CD8-positive, alpha-beta memory T cell (primary cell): ENCODE data around the gene SF3B6. TPM values are rescaled to one million over a fixed set of nuclear protein-coding genes. Genes with fewer than 3 reads are reported as not detected.

Experiments used
- CTCF ChIA-PET: fragments of 350-600 bp; sonication (Branson Sonifier 250); formaldehyde crosslinking; loops from one replicate; lab custom pipeline; 2021; ENCODE audit warnings: antibody characterized with exemption; lab: Charles Lee
- POLR2A ChIA-PET: fragments of 350-600 bp; sonication (Branson Sonifier 250); formaldehyde crosslinking; loops from one replicate; lab custom pipeline; 2021; ENCODE audit warnings: antibody characterized with exemption; lab: Charles Lee
- DNase-seq, 5 donors: peaks; one replicate each; pipeline versions ENCODE4 v3.0.0 to v3.0.0-alpha.2; 2020 to 2022; ENCODE audit warnings: mixed read lengths in 1 of 5
- H3K27ac ChIP-seq: one replicate; pipeline ENCODE4 v1.7.0; 2013; ENCODE audit warnings: low read depth, mild to moderate bottlenecking, low read length, moderate library complexity
- H3K27me3 ChIP-seq: 2 replicates; pipeline ENCODE4 v1.7.0; 2013; ENCODE audit warnings: low read length, mild to moderate bottlenecking; ENCODE audit not compliant: insufficient read depth, poor library complexity, severe bottlenecking
- H3K36me3 ChIP-seq: 2 replicates; pipeline ENCODE4 v1.7.0; 2013; ENCODE audit warnings: mild to moderate bottlenecking, low read length, moderate library complexity; ENCODE audit not compliant: insufficient read depth
- H3K4me1 ChIP-seq: 2 replicates; pipeline ENCODE4 v1.7.0; 2013; ENCODE audit warnings: mild to moderate bottlenecking, low read length, moderate library complexity; ENCODE audit not compliant: insufficient read depth
- H3K4me3 ChIP-seq: 2 replicates; pipeline ENCODE4 v1.7.0; 2013; ENCODE audit warnings: mild to moderate bottlenecking, low read length
- H3K9me3 ChIP-seq: 2 replicates; pipeline ENCODE4 v1.7.0; 2013; ENCODE audit warnings: mild to moderate bottlenecking, low read length
- H3K27ac Mint-ChIP-seq, 8 donors: one replicate each; pipeline ENCODE4 v1.8.0; 2020 to 2021; ENCODE audit warnings: mixed read lengths in 8 of 8, mild to moderate bottlenecking in 6 of 8, inconsistent platforms in 3 of 8, moderate library complexity in 3 of 8
- H3K27me3 Mint-ChIP-seq, 2 donors: one replicate each; pipeline ENCODE4 v1.8.0; 2020 to 2021; ENCODE audit warnings: mixed read lengths in 2 of 2, mild to moderate bottlenecking in 1 of 2, moderate library complexity in 1 of 2
- H3K36me3 Mint-ChIP-seq, 3 donors: one replicate each; pipeline ENCODE4 v1.8.0; 2020 to 2021; ENCODE audit warnings: mixed read lengths in 3 of 3, inconsistent platforms in 1 of 3, mild to moderate bottlenecking in 1 of 3
- H3K4me1 Mint-ChIP-seq, 3 donors: one replicate each; pipeline ENCODE4 v1.8.0; 2020 to 2021; ENCODE audit warnings: mixed read lengths in 3 of 3, inconsistent platforms in 1 of 3, mild to moderate bottlenecking in 1 of 3
- H3K4me3 Mint-ChIP-seq, 7 donors: one replicate each; pipeline ENCODE4 v1.8.0; 2020 to 2021; ENCODE audit warnings: mixed read lengths in 7 of 7, mild to moderate bottlenecking in 6 of 7, moderate library complexity in 4 of 7, inconsistent platforms in 2 of 7
- H3K9me3 Mint-ChIP-seq, 5 donors: one replicate each; pipeline ENCODE4 v1.8.0; 2020 to 2022; ENCODE audit warnings: mixed read lengths in 5 of 5, mild to moderate bottlenecking in 3 of 5, moderate library complexity in 2 of 5, inconsistent platforms in 1 of 5
- polyA plus RNA-seq: library from polyadenylated mRNA; unstranded; fragments of 300-500 nt; fragmentation: Illumina TruSeq; gene quantifications from one replicate; pipeline ENCODE4 v1.2.3, GENCODE V29; 2021
- total RNA-seq, 2 experiments: library from RNA; stranded (reverse); gene quantifications; one replicate each; pipeline ENCODE4 v1.2.3, GENCODE V29; 2021

SF3B6 gene
- total and polyA plus RNA-seq, 3 experiments from 2014 or later: 141 to 181 (median 146) TPM

GRCh38 chr2:24022324-24022974 lies 53.7 kb downstream of the SF3B6 start:
- Histone ChIP-seq H3K27ac (no peak overlapping the region), H3K36me3 (no peaks in the 10 kb centered on the region), H3K9me3 (no peaks in the 10 kb centered on the region), H3K27me3 (no peaks in the 10 kb centered on the region), H3K4me1 (no peaks in the 10 kb centered on the region), H3K4me3 (no peak overlapping the region)
- Mint-ChIP-seq H3K9me3 (no peaks in the 10 kb centered on the region), H3K27me3 (no peaks in the 10 kb centered on the region), H3K4me3 (no peak overlapping the region), H3K36me3 (peaks cover 0 to 49% (median 2%) of the 10 kb centered on the region in 3 donors), H3K4me1 (no peaks in the 10 kb centered on the region), H3K27ac (peak overlapping the region in 1 of 8 donors; percentile 73)
- CTCF ChIA-PET: no interaction called here
- POLR2A ChIA-PET: no interaction called here
- no peak for DNase-seq

GRCh38 chr2:24021122-24021998 lies 54.8 kb downstream of the SF3B6 start:
- Mint-ChIP-seq H3K27me3 (no peaks in the 10 kb centered on the region), H3K9me3 (no peaks in the 10 kb centered on the region), H3K27ac (peak overlapping the region in 1 of 8 donors; percentile 42), H3K36me3 (peaks cover 0 to 43% (median 0%) of the 10 kb centered on the region in 3 donors), H3K4me1 (no peaks in the 10 kb centered on the region), H3K4me3 (no peak overlapping the region)
- Histone ChIP-seq H3K27ac (no peak overlapping the region), H3K27me3 (no peaks in the 10 kb centered on the region), H3K36me3 (no peaks in the 10 kb centered on the region), H3K9me3 (no peaks in the 10 kb centered on the region), H3K4me3 (no peak overlapping the region), H3K4me1 (no peaks in the 10 kb centered on the region)
- ChIA-PET CTCF (no interaction called here), POLR2A (no interaction called here)
- DNase-seq: peak in 1 of 5 donors; percentile 8

- Mint-ChIP-seq H3K4me3 (no peak overlapping the region), H3K9me3 (no peaks in the 10 kb centered on the region), H3K27me3 (no peaks in the 10 kb centered on the region), H3K36me3 (peaks cover 0 to 33% (median 0%) of the 10 kb centered on the region in 3 donors), H3K4me1 (no peaks in the 10 kb centered on the region), H3K27ac (no peak overlapping the region)
- Histone ChIP-seq H3K9me3 (no peaks in the 10 kb centered on the region), H3K4me1 (no peaks in the 10 kb centered on the region), H3K27me3 (no peaks in the 10 kb centered on the region), H3K36me3 (no peaks in the 10 kb centered on the region), H3K4me3 (no peak overlapping the region), H3K27ac (no peak overlapping the region)
- CTCF ChIA-PET: no interaction called here
- POLR2A ChIA-PET: no interaction called here
- DNase-seq: no peak
Observed at GRCh38 chr2:24020244-24020643, 55.9 kb downstream of the SF3B6 start.

GRCh38 chr2:24019729-24020128 lies 56.4 kb downstream of the SF3B6 start:
- ChIA-PET POLR2A (no interaction called here), CTCF (no interaction called here)
- Mint-ChIP-seq H3K36me3 (peaks cover 0 to 29% (median 0%) of the 10 kb centered on the region in 3 donors), H3K4me3 (no peak overlapping the region), H3K4me1 (no peaks in the 10 kb centered on the region), H3K9me3 (no peaks in the 10 kb centered on the region), H3K27me3 (no peaks in the 10 kb centered on the region), H3K27ac (no peak overlapping the region)
- Histone ChIP-seq H3K27ac (no peak overlapping the region), H3K4me3 (no peak overlapping the region), H3K9me3 (no peaks in the 10 kb centered on the region), H3K27me3 (no peaks in the 10 kb centered on the region), H3K4me1 (no peaks in the 10 kb centered on the region), H3K36me3 (no peaks in the 10 kb centered on the region)
- no peak for DNase-seq

GRCh38 chr2:24018241-24018640 lies 57.9 kb downstream of the SF3B6 start:
- peaks cover 0 to 15% (median 1%) of the 10 kb centered on the region in 3 donors for H3K36me3 Mint-ChIP-seq
- Histone ChIP-seq H3K9me3 (no peaks in the 10 kb centered on the region), H3K27ac (no peak overlapping the region), H3K4me1 (no peaks in the 10 kb centered on the region), H3K27me3 (no peaks in the 10 kb centered on the region), H3K36me3 (no peaks in the 10 kb centered on the region), H3K4me3 (no peak overlapping the region)
- no peaks in the 10 kb centered on the region for H3K9me3 Mint-ChIP-seq
- POLR2A ChIA-PET: no interaction called here
- no peak overlapping the region for H3K4me3 Mint-ChIP-seq
- no peak overlapping the region for H3K27ac Mint-ChIP-seq
- no peaks in the 10 kb centered on the region for H3K4me1 Mint-ChIP-seq
- DNase-seq: no peak
- H3K27me3 Mint-ChIP-seq: peaks cover 0 to 9% of the 10 kb centered on the region in 2 donors
- CTCF ChIA-PET: no interaction called here

GRCh38 chr2:24017711-24018110 lies 58.4 kb downstream of the SF3B6 start:
- Histone ChIP-seq H3K4me3 (no peak overlapping the region), H3K4me1 (no peaks in the 10 kb centered on the region), H3K9me3 (no peaks in the 10 kb centered on the region), H3K27me3 (no peaks in the 10 kb centered on the region), H3K36me3 (no peaks in the 10 kb centered on the region), H3K27ac (no peak overlapping the region)
- CTCF ChIA-PET: no interaction called here
- POLR2A ChIA-PET: no interaction called here
- Mint-ChIP-seq H3K4me3 (no peak overlapping the region), H3K36me3 (peaks cover 0 to 10% (median 1%) of the 10 kb centered on the region in 3 donors), H3K4me1 (no peaks in the 10 kb centered on the region), H3K27ac (no peak overlapping the region), H3K27me3 (peaks cover 2 to 14% of the 10 kb centered on the region in 2 donors), H3K9me3 (no peaks in the 10 kb centered on the region)
- DNase-seq: no peak

Other genes starting within 250 kb of the SF3B6 start
- gene ATAD2B, start 149.2 kb downstream of the SF3B6 start, total RNA-seq: 10 to 100 TPM; 15.4 to 16.8 TPM
- 10.4 TPM for gene ATAD2B, start 149.2 kb downstream of the SF3B6 start, polyA plus RNA-seq
- 10 to 100 TPM; 13.3 to 13.9 TPM for gene UBXN2A, start 135.9 kb downstream of the SF3B6 start, total RNA-seq
- gene UBXN2A, start 135.9 kb downstream of the SF3B6 start, polyA plus RNA-seq: 14.3 TPM
- gene MFSD2B, start 66.2 kb downstream of the SF3B6 start, total RNA-seq: under 1 TPM in 1 of 2 experiments, not detected in 1; 0.24 TPM
- gene MFSD2B, start 66.2 kb downstream of the SF3B6 start, polyA plus RNA-seq: not detected
- gene WDCP, start 28.9 kb downstream of the SF3B6 start, total RNA-seq: 10 to 100 TPM; 29.4 to 31.9 TPM
- gene WDCP, start 28.9 kb downstream of the SF3B6 start, polyA plus RNA-seq: 4.3 TPM
- gene FKBP1B, start 26.6 kb downstream of the SF3B6 start, total RNA-seq: 1 to 10 TPM; 2.5 to 3.7 TPM
- gene FKBP1B, start 26.6 kb downstream of the SF3B6 start, polyA plus RNA-seq: 5.3 TPM
- 1 to 10 TPM; 3.9 to 4.3 TPM for gene TP53I3, start 8.5 kb upstream of the SF3B6 start, total RNA-seq
- not detected for gene TP53I3, start 8.5 kb upstream of the SF3B6 start, polyA plus RNA-seq
- under 1 TPM in 1 of 2 experiments, not detected in 1; 0.35 TPM for gene PFN4, start 47.0 kb upstream of the SF3B6 start, total RNA-seq
- gene PFN4, start 47.0 kb upstream of the SF3B6 start, polyA plus RNA-seq: not detected
- gene FAM228B, start 47.1 kb upstream of the SF3B6 start, total RNA-seq: 1 to 10 TPM; 4.3 to 6.0 TPM
- gene FAM228B, start 47.1 kb upstream of the SF3B6 start, polyA plus RNA-seq: 9.2 TPM
- not detected for gene FAM228A, start 98.7 kb upstream of the SF3B6 start, total RNA-seq
- gene FAM228A, start 98.7 kb upstream of the SF3B6 start, polyA plus RNA-seq: not detected